Activated CD8-positive, alpha-beta memory T cell treated with anti-CD3 and anti-CD28 coated beads, Interleukin-2, amount 50 U/mL, for 48 hours (primary cell): ENCODE results near the gene RHOT2.
A peak's percentile ranks its signal among the peaks of the same experiment; 100 is the strongest.

ENCODE experiments used
- DNase-seq: peaks from one replicate; pipeline ENCODE4 v3.0.0-alpha.2; 2020

Gene RHOT2

GRCh38 chr16:671353-672131, 3.6 kb downstream of the RHOT2 start:
- no peak for DNase-seq

DNA sequence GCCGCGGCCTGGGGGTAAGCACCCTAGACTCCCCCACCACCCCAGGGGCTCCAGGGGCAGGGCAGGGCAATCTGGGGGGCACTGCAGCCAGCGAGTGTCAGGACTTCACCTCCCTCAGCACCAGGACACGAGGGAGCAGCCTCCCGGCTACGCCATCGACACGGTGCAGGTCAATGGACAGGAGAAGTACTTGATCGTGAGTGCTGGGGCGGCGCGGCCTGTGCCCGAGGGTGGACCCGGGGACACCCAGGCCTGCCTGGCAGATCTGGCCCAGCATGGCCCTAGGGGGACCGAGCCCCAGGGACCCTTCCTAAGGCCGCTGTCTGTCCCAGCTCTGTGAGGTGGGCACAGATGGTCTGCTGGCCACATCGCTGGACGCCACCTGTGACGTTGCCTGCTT, 4.4 kb downstream of the RHOT2 start:
- DNase-seq: no peak

DNA sequence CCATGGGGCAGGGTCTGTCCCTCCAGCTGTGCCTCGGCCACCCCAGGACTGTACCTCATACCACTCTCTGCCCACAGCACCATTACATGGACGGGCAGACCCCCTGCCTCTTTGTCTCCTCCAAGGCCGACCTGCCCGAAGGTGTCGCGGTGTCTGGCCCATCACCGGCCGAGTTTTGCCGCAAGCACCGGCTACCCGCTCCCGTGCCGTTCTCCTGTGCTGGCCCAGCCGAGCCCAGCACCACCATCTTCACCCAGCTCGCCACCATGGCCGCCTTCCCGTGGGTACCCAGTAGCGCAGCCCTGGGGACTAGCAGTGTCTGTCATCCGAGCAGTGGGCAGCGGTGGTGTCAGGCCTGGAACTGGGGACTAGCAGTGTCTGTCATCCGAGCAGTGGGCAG, 4.9 kb downstream of the RHOT2 start:
- no peak for DNase-seq

- DNase-seq: no peak
Measured at GRCh38 chr16:673399-673991, 5.6 kb downstream of the RHOT2 start.

DNA sequence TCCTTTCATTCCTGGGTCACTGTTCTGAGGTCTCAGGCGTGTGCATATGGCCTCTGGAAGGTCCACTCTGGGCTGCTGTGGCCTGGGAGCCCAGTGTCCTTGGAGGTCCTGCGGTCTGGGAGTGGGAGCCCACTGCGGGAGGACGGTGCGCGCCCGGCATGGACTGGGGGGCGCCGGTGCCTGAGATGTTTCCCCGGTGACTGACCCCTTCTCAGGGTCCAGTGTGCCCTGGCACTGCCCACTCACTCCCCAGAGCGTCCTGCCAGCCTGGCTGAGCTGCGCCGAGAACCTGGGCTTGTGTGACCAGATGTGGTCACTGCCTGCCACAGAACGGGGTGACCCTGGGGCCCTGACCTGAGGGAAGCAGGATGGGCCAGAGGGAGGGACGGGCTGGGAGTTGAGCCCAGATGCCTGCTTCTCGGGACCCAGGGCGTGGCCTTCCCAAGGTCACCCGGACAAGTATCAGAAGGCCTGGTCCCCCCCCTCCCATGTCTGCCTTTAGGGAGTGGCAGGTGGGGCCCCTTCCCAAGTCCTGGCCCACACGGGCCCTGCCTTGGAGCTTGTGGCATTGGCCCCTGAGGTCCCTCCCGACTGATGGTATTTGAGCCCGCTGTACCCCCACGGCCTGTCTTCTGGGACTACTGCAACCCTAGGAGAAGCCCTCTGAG, 6.4 kb downstream of the RHOT2 start:
- no peak for DNase-seq

GRCh38 chr16:674968-675883, 7.3 kb downstream of the RHOT2 start, which contains the start of gene RHBDL1:
TSS of gene RHBDL1 (plus strand) at chr16:675671. CDS start at chr16:675791, 120 bp downstream.
- DNase-seq: no peak

DNA sequence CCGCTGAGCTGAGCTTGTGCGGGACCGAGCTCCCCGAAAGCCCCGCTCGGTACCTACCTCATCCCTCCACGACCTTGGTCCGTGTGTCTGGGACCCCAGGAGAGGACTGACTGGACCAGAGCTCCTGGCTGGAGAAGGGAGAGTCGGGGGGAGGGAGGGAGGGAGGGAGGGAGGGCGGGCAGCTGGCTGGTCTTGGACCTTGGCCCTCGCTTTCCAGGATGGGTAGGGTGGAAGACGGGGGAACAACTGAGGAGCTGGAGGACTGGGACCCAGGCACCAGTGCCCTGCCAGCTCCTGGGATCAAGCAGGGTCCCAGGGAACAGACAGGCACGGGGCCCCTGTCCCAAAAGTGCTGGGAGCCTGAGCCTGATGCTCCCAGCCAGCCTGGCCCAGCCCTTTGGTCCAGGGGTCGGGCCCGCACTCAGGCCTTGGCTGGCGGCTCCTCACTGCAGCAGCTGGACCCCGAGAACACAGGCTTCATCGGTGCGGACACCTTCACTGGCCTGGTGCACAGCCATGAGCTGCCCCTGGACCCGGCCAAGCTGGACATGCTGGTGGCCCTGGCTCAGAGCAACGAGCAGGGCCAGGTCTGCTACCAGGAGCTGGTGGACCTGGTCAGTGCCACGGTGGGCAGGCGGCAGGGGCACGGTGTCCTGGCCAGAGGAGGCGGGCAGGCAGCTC, 8.1 kb downstream of the RHOT2 start:
- no peak for DNase-seq

DNA sequence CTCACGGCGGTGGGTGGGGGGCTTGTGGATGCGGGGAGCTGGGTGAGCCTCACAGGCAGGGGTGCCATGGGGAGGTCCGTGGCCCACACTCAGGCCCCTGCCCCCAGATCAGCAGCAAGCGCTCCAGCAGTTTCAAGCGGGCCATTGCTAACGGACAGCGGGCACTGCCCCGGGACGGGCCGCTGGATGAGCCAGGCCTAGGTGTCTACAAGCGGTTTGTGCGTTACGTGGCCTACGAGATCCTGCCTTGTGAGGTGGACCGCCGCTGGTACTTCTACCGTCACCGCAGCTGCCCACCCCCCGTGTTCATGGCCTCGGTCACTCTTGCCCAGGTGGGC, 8.6 kb downstream of the RHOT2 start:
- DNase-seq: no peak

DNA sequence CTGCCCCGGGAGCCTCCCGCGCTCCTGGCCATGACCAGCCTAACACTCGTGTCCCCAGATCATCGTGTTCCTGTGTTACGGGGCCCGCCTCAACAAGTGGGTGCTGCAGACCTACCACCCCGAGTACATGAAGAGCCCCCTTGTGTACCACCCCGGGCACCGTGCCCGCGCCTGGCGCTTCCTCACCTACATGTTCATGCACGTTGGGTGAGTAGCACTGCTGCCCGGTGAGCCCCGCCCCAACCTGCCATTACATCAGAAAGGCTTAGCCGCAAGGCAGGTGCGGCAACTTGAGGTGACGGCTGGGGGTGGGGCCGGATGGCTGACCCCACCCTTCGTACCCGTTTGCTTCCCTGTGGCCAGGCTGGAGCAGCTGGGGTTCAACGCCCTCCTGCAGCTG, 9.0 kb downstream of the RHOT2 start:
- no peak for DNase-seq

DNA sequence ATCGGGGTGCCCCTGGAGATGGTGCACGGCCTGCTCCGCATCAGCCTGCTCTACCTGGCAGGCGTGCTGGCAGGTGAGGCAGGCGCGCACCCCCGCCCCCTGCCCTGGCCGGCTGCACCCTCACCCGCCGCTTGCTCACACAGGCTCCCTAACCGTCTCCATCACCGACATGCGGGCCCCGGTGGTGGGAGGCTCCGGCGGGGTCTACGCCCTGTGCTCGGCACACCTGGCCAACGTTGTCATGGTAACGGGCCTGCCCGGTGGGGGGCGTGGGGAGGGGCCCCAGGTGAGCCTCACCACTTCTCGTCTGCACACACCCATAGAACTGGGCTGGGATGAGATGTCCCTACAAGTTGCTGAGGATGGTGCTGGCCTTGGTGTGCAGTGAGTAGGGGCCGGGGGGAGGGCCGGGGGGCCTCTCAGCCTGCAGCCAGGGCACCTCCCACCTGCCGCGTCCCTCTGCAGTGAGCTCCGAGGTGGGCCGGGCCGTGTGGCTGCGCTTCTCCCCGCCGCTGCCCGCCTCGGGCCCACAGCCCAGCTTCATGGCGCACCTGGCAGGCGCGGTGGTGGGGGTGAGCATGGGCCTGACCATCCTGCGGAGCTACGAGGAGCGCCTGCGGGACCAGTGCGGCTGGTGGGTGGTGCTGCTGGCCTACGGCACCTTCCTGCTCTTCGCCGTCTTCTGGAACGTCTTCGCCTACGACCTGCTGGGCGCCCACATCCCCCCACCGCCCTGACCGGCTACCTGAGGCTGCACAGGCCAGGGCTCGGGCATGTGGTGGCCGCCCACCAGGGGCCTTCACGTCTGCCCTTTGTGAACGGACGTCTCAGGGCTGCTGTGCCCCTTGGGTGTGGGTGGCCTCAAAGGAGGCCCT, 9.6 kb downstream of the RHOT2 start:
- no peak for DNase-seq

GRCh38 chr16:678209-678857, 10.4 kb downstream of the RHOT2 start:
- DNase-seq: no peak

DNA sequence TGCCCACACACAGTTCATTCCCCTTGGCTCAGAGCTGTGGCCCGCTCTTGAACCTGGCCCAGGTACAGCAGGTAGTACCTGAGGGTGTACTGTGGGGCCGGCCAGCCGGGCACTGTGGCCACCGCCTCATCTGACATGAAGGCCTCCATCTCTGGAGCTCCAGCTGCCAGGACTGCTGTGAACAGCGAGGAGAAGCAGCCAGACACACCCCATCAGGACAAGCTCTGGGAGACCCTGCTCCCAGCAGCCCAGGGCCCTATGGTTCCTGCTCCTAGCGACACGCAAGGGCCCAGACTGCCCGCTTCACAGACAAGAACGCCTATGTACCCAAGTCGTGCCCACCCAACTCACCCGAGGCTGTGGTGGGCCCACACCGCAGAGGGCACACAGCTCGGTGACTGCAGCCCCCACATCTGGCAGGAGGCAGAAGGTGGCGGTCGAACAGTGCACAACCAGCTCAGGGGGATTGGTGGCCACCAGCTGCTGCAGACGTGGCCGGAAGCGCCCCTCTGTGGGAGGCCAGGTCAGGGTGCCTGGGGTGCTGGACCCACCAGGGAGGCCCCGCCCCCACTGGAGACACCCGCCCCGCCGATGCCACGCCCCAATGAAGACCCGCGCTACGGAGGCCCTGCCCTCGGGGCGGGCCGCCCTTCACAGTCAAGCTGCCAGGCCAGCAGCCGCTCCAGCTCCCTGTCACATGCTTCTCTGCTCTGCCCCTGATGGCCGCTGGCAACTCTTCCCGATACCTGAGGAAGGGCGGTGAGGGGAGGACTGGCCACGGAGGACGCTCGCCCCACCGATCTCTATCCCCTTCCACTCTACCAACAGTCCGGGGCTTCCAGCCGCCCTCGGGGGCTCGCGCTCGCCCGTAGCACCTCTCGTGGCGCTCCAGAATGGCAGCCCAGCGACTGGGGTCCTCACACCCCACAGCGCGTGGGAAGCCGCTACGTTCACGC, 11.2 kb downstream of the RHOT2 start:
- peak; percentile 84 for DNase-seq

- peak; percentile 97 for DNase-seq
Measured at GRCh38 chr16:679814-680624, 12.1 kb downstream of the RHOT2 start, which contains the start of gene STUB1. TSS of gene STUB1 (plus strand) at chr16:680410. CDS start at chr16:680526, 116 bp downstream.

DNA sequence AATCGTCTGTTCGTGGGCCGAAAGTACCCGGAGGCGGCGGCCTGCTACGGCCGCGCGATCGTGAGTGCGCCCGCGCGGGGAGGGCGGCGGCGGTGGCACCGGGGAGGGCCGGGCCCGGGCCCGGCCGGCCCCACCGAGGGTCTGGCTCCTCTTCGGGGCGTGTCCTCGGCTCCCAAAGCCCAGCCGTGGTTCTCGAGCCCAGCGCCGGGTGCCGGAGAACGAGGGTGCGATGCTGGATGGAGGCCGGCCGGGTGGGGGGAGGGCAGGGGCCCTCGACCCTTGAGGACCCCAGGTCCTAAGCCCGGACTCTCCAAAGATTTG, 12.7 kb downstream of the RHOT2 start:
- DNase-seq: no peak

DNA sequence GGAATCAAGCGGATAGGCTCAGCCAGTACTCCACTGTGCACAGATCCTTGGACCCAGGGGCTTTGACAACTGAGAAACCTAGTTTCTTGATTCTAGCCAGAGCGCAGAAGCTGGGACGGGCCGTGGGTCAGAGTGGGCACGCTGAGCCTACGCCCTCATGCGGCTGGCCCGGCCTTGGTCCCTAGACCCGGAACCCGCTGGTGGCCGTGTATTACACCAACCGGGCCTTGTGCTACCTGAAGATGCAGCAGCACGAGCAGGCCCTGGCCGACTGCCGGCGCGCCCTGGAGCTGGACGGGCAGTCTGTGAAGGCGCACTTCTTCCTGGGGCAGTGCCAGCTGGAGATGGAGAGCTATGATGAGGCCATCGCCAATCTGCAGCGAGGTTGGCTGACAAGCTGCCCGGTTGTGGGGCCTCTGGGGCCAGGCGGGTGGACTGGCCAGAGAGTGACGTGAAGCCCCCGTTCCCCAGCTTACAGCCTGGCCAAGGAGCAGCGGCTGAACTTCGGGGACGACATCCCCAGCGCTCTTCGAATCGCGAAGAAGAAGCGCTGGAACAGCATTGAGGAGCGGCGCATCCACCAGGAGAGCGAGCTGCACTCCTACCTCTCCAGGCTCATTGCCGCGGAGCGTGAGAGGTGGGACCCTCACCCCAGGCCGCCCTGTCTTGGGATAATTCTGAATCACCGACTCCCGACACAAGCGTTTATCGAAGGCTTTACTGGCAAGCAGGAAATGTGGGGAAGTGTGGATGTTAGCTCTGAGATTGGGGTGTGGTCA, 13.2 kb downstream of the RHOT2 start:
- no peak for DNase-seq

DNA sequence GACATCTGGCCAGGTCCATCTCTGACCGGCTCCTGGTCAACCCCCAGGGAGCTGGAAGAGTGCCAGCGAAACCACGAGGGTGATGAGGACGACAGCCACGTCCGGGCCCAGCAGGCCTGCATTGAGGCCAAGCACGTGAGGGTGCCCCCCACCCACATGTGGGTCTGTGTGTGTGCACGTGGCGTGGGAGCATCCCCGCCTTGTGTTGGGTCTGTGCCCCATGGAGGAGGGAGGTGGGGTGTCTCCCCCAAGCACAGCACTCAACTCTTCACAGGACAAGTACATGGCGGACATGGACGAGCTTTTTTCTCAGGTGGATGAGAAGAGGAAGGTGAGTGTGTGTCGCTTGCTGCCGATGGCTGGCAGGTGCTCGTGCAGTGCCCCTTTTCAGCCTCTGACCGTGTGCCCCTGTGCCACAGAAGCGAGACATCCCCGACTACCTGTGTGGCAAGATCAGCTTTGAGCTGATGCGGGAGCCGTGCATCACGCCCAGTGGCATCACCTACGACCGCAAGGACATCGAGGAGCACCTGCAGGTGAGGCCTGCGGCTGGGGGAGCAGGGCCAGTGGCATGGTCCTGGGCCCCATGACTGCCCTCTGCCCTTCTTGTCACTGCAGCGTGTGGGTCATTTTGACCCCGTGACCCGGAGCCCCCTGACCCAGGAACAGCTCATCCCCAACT, 14.0 kb downstream of the RHOT2 start:
- no peak for DNase-seq
